ENCODE measurements around the gene RAP1GDS1. TPM values are rescaled to one million over a fixed set of nuclear protein-coding genes. Genes with fewer than 3 reads are reported as not detected.

RAP1GDS1 gene
- total RNA-seq, 4 donors from 2014 or later, result 19.4 to 38.0 (median 33.9) TPM

- no peak for DNase-seq
- TF ChIP-seq POLR2A (IDR thresholded peaks at IDR 0.05) (no peak), CTCF (IDR thresholded peaks at IDR 0.05) (no peak)
- Histone ChIP-seq H3K27me3 (no peaks in the 10 kb centered on the region), H3K4me3 (no peak overlapping the region), H3K27ac (no peak overlapping the region), H3K4me1 (no peaks in the 10 kb centered on the region), H3K36me3 (peaks cover 0 to 14% (median 0%) of the 10 kb centered on the region in 3 donors), H3K9me3 (no peaks in the 10 kb centered on the region)
- 95 to 98% methylated on average over 5 of the region's 5 CpGs for WGBS, 2 donors
- intact Hi-C loops (cut with DNase I), result no loop called here
Observed at GRCh38 chr4:98387345-98388026, 126.3 kb downstream of the RAP1GDS1 start.

- WGBS, 2 donors, result 95 to 100% methylated on average over 1 of the region's 1 CpG
- TF ChIP-seq POLR2A (IDR thresholded peaks at IDR 0.05) (no peak), CTCF (IDR thresholded peaks at IDR 0.05) (no peak)
Observed at GRCh38 chr4:98394134-98394533, 132.9 kb downstream of the RAP1GDS1 start.

GRCh38 chr4:98399915-98400314 is 138.7 kb downstream of the RAP1GDS1 start:
- no peak overlapping the region for H3K27ac ChIP-seq

More at GRCh38 chr4:98394134-98394533, 132.9 kb downstream of the RAP1GDS1 start:
- Histone ChIP-seq H3K36me3 (peaks cover 0 to 28% (median 0%) of the 10 kb centered on the region in 3 donors), H3K27ac (no peak overlapping the region), H3K9me3 (no peaks in the 10 kb centered on the region), H3K27me3 (no peaks in the 10 kb centered on the region), H3K4me3 (no peak overlapping the region), H3K4me1 (no peaks in the 10 kb centered on the region)
- intact Hi-C loops (cut with DNase I), result no loop called here
- no peak for DNase-seq

GRCh38 chr4:98406819-98407218 is 145.6 kb downstream of the RAP1GDS1 start:
- Histone ChIP-seq H3K4me3 (no peak overlapping the region), H3K27me3 (no peaks in the 10 kb centered on the region), H3K36me3 (peaks cover 0 to 12% (median 0%) of the 10 kb centered on the region in 3 donors), H3K4me1 (no peaks in the 10 kb centered on the region), H3K9me3 (peaks cover 0 to under 1% (median 0%) of the 10 kb centered on the region in 3 donors), H3K27ac (no peak overlapping the region)
- intact Hi-C loops (cut with DNase I), result no loop called here
- no peak for DNase-seq
- TF ChIP-seq CTCF (IDR thresholded peaks at IDR 0.05) (no peak), POLR2A (IDR thresholded peaks at IDR 0.05) (no peak)
- 75 to 93% methylated on average over 2 of the region's 2 CpGs for WGBS, 2 donors

More at GRCh38 chr4:98399915-98400314, 138.7 kb downstream of the RAP1GDS1 start:
- no peak overlapping the region for H3K4me3 ChIP-seq
- intact Hi-C loops (cut with DNase I), result no loop called here
- no peaks in the 10 kb centered on the region for H3K4me1 ChIP-seq
- peaks cover 0 to 9% (median 0%) of the 10 kb centered on the region in 3 donors for H3K36me3 ChIP-seq
- no peak for DNase-seq
- no peak for TF ChIP-seq POLR2A (IDR thresholded peaks at IDR 0.05)
- TF ChIP-seq CTCF (IDR thresholded peaks at IDR 0.05), result no peak
- H3K9me3 ChIP-seq, result no peaks in the 10 kb centered on the region
- WGBS, 2 donors, result 89 to 100% methylated on average over 1 of the region's 1 CpG
- no peaks in the 10 kb centered on the region for H3K27me3 ChIP-seq

- no peaks in the 10 kb centered on the region for H3K4me1 ChIP-seq
- no peaks in the 10 kb centered on the region for H3K27me3 ChIP-seq
- H3K36me3 ChIP-seq, result peaks cover 0 to 30% (median 0%) of the 10 kb centered on the region in 3 donors
- no peak overlapping the region for H3K4me3 ChIP-seq
- peaks cover 0 to 13% (median 6%) of the 10 kb centered on the region in 3 donors for H3K9me3 ChIP-seq
- intact Hi-C loops (cut with DNase I), result no loop called here
- WGBS, 2 donors, result 100% methylated on average over 2 of the region's 2 CpGs
- no peak overlapping the region for H3K27ac ChIP-seq
- no peak for TF ChIP-seq POLR2A (IDR thresholded peaks at IDR 0.05)
- no peak for TF ChIP-seq CTCF (IDR thresholded peaks at IDR 0.05)
- DNase-seq, result no peak
Observed at GRCh38 chr4:98411731-98412130, 150.5 kb downstream of the RAP1GDS1 start.
